HepG2 (cell line): ENCODE data around the gene SIK2. TPM values are rescaled to one million over a fixed set of nuclear protein-coding genes. Genes with fewer than 3 reads are reported as not detected.

Experiments used
- CERS6 ChIP-seq: sonication (generic); formaldehyde crosslinking; IDR thresholded peaks from 2 replicates; pipeline ENCODE4 v1.5.0; 2020; ENCODE audit warnings: missing genetic modification reagents
- ELF3 ChIP-seq: IDR thresholded peaks from 2 replicates; pipeline ENCODE4 v1.6.1; 2016; ENCODE audit warnings: missing genetic modification reagents, missing compliant biosample characterization
- KDM5A ChIP-seq: fragments of 200-600 bp; sonication (generic); IDR thresholded peaks from 2 replicates; pipeline ENCODE4 v1.7.0; 2018; ENCODE audit warnings: antibody characterized with exemption, mild to moderate bottlenecking, low read length, borderline replicate concordance
- KMT2B ChIP-seq: IDR thresholded peaks from 2 replicates; pipeline ENCODE4 v1.6.1; 2016; ENCODE audit warnings: missing genetic modification reagents, missing compliant biosample characterization
- MIXL1 ChIP-seq: IDR thresholded peaks from 2 replicates; pipeline ENCODE4 v1.6.1; 2016
- MYNN ChIP-seq: sonication (generic); formaldehyde crosslinking; IDR thresholded peaks from 2 replicates; pipeline ENCODE4 v1.4.0; 2020; ENCODE audit warnings: mild to moderate bottlenecking, low read depth, missing genetic modification reagents
- NONO ChIP-seq, 2 experiments: fragments of 450-650 bp in 1 of 2; sonication (generic) in 1 of 2; formaldehyde crosslinking in 1 of 2; IDR thresholded peaks in 1 of 2; conservative IDR thresholded peaks in 1 of 2; 2 replicates each; pipeline versions ENCODE4 v1.6.1 to v1.8.0; 2017 to 2022; ENCODE audit warnings: mild to moderate bottlenecking in 1 of 2, missing genetic modification reagents in 1 of 2, moderate library complexity in 1 of 2
- NPAS2 ChIP-seq: sonication (generic); formaldehyde crosslinking; IDR thresholded peaks from 2 replicates; pipeline ENCODE4 v1.8.0; 2022; ENCODE audit warnings: mild to moderate bottlenecking, missing genetic modification reagents, borderline replicate concordance
- PLRG1 ChIP-seq: fragments of 450-650 bp; conservative IDR thresholded peaks from 2 replicates; pipeline ENCODE4 v1.6.1; 2016
- POGZ ChIP-seq: sonication (generic); formaldehyde crosslinking; IDR thresholded peaks from 2 replicates; pipeline ENCODE4 v1.4.0; 2020; ENCODE audit warnings: mild to moderate bottlenecking, missing genetic modification reagents
- RARA ChIP-seq: IDR thresholded peaks from 2 replicates; pipeline ENCODE4 v1.6.1; 2016; ENCODE audit warnings: missing genetic modification reagents, missing compliant biosample characterization
- RCOR2 ChIP-seq: IDR thresholded peaks from 2 replicates; pipeline ENCODE4 v1.6.1; 2016; ENCODE audit warnings: missing biosample characterization, missing genetic modification reagents
- SETDB1 ChIP-seq: sonication (generic); formaldehyde crosslinking; IDR thresholded peaks from 2 replicates; pipeline ENCODE4 v1.5.1; 2020; ENCODE audit warnings: missing genetic modification reagents, mild to moderate bottlenecking, borderline replicate concordance
- THRA ChIP-seq: sonication (generic); formaldehyde crosslinking; IDR thresholded peaks from 2 replicates; pipeline ENCODE4 v1.4.0; 2020; ENCODE audit warnings: missing genetic modification reagents, borderline replicate concordance
- ZMAT3 ChIP-seq: sonication (generic); formaldehyde crosslinking; conservative IDR thresholded peaks from 2 replicates; pipeline ENCODE4 v1.7.0; 2021; ENCODE audit warnings: missing genetic modification reagents
- ZNF441 ChIP-seq: sonication (generic); formaldehyde crosslinking; IDR thresholded peaks from 2 replicates; pipeline ENCODE4 v1.7.0; 2021; ENCODE audit warnings: missing genetic modification reagents, borderline replicate concordance
- ZNF530 ChIP-seq: sonication (generic); formaldehyde crosslinking; IDR thresholded peaks from 2 replicates; pipeline ENCODE4 v1.5.0; 2020; ENCODE audit warnings: low read depth, mild to moderate bottlenecking, missing genetic modification reagents
- ZNF549 ChIP-seq: sonication (generic); formaldehyde crosslinking; IDR thresholded peaks from 2 replicates; pipeline ENCODE4 v1.5.0; 2020; ENCODE audit warnings: missing genetic modification reagents
- ZNF556 ChIP-seq: sonication (generic); formaldehyde crosslinking; IDR thresholded peaks from 2 replicates; pipeline ENCODE4 v1.4.0; 2020; ENCODE audit warnings: mild to moderate bottlenecking, missing genetic modification reagents, borderline replicate concordance
- ZNF607 ChIP-seq: sonication (generic); formaldehyde crosslinking; IDR thresholded peaks from 2 replicates; pipeline ENCODE4 v1.5.1; 2020; ENCODE audit warnings: missing genetic modification reagents, mild to moderate bottlenecking, borderline replicate concordance
- ZNF780A ChIP-seq: sonication (generic); formaldehyde crosslinking; IDR thresholded peaks from 2 replicates; pipeline ENCODE4 v1.8.0; 2022; ENCODE audit warnings: mild to moderate bottlenecking, missing genetic modification reagents, moderate library complexity
- ZNF792 ChIP-seq: IDR thresholded peaks from 2 replicates; pipeline ENCODE4 v1.6.1; 2016
- polyA plus RNA-seq, 8 experiments: library from polyadenylated mRNA; depleted of rRNA in 3 of 8; stranded (reverse) in 7 of 8; unstranded in 1 of 8; fragments of >200 nt; fragmentation: Illumina TruSeq in 4 of 8; extraction: Trizol in 4 of 8; gene quantifications; 2 replicates each; pipeline versions ENCODE4 v1.2.1 to v1.2.3, GENCODE V29; 2011 to 2016; ENCODE audit warnings: low read depth in 4 of 8, missing spikeins in 1 of 8, mixed read lengths in 1 of 8; ENCODE audit not compliant: insufficient read depth in 1 of 8
- total RNA-seq, 5 experiments: library from RNA; depleted of rRNA; stranded (reverse); fragments of >200 nt; fragmentation: Illumina TruSeq; extraction: Trizol; gene quantifications; 2 replicates each; pipeline ENCODE4 v1.2.3, GENCODE V29; 2016; ENCODE audit warnings: low read depth in 1 of 5
- TF ChIP-seq, protein P1 (sequence below): sonication (generic); formaldehyde crosslinking; IDR thresholded peaks from 2 replicates; pipeline ENCODE4 v1.8.0; 2022; ENCODE audit warnings: missing genetic modification reagents, mild to moderate bottlenecking, borderline replicate concordance
- TF ChIP-seq, protein P2 (sequence below): sonication (generic); formaldehyde crosslinking; IDR thresholded peaks from 2 replicates; pipeline ENCODE4 v1.4.0; 2020; ENCODE audit warnings: mild to moderate bottlenecking, missing genetic modification reagents

Gene SIK2
- total and polyA plus RNA-seq, 2 of the 13 experiments (the other 11 are each of a cell fraction or from before 2014, with no cell fraction given), result 8.1 to 15.4 TPM

DNA sequence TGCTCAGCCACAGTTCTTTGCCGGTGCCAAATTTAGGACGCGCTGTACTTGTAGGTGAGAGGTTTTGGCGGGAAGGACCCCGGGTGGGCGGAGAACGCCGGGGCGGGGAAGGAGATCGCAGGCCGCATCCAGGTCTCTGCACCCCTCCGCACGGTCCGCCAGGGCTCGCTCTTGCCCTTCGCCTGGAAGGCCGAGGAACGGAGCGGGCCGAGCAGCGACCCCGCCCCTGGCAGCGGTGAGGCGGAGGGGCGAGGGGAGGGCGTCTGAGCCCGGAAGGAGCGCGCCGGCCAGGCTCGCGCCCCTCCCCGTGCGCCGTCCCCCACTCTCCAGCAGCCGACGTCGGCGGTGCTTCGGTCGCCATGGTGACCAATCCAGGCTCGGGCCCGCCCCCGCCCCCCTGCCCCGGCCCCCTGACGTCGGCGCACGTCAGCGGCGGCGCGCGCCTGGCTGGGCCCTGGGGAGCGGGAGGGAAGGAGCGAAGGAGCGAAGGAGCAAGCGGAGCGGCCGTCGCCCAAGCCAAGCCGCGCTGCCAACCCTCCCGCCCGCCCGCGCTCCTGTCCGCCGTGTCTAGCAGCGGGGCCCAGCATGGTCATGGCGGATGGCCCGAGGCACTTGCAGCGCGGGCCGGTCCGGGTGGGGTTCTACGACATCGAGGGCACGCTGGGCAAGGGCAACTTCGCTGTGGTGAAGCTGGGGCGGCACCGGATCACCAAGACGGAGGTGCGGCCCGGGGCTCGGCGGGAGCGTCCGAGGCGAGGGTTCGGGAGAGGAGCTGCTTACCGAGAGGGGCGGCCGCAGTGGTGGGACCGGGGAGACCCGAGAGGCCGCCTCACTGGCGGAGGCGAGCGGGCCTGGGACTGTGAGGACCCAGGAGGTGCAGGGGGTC lies at the start of gene SIK2 (continued):
- TF ChIP-seq ZNF530 (no peak), KDM5A (peak; percentile 28; the same call in 1 of the 2 replicates), ZNF607 (peak; percentile 85), SETDB1 (CRISPR knock-in tag) (no peak), ZNF780A (CRISPR knock-in tag) (peak; percentile 18; the same call in 1 of the 2 replicates), RARA (CRISPR knock-in tag) (peak; percentile 27; the same call in 1 of the 2 replicates), KMT2B (CRISPR knock-in tag) (peak; percentile 70), ZNF792 (CRISPR knock-in tag) (peak; percentile 88; the same call in 1 of the 2 replicates), ZNF556 (CRISPR knock-in tag) (peak; percentile 55; the same call in 1 of the 2 replicates), MYNN (no peak), ZNF441 (no peak; the same call in 1 of the 2 replicates), CERS6 (CRISPR knock-in tag) (no peak), ZMAT3 (CRISPR knock-in tag) (peak; percentile 71; the same call in 1 of the 2 replicates), PLRG1 (no peak), NPAS2 (CRISPR knock-in tag) (no peak), POGZ (CRISPR knock-in tag) (peak; percentile 89), THRA (CRISPR knock-in tag) (peak; percentile 73; the same call in 1 of the 2 replicates), MIXL1 (CRISPR knock-in tag) (peak; percentile 88), ZNF549 (CRISPR knock-in tag) (no peak), NONO (IDR thresholded peaks at IDR 0.05) (no peak), NONO (CRISPR knock-in tag; conservative IDR thresholded peaks at IDR 0.05) (peak; percentile 84), RCOR2 (CRISPR knock-in tag) (no peak), ELF3 (peak; percentile 89)
- TF ChIP-seq, protein P1, sequence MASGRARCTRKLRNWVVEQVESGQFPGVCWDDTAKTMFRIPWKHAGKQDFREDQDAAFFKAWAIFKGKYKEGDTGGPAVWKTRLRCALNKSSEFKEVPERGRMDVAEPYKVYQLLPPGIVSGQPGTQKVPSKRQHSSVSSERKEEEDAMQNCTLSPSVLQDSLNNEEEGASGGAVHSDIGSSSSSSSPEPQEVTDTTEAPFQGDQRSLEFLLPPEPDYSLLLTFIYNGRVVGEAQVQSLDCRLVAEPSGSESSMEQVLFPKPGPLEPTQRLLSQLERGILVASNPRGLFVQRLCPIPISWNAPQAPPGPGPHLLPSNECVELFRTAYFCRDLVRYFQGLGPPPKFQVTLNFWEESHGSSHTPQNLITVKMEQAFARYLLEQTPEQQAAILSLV (CRISPR knock-in tag), result peak; percentile 13; the same call in 1 of the 2 replicates
- TF ChIP-seq, protein P2, sequence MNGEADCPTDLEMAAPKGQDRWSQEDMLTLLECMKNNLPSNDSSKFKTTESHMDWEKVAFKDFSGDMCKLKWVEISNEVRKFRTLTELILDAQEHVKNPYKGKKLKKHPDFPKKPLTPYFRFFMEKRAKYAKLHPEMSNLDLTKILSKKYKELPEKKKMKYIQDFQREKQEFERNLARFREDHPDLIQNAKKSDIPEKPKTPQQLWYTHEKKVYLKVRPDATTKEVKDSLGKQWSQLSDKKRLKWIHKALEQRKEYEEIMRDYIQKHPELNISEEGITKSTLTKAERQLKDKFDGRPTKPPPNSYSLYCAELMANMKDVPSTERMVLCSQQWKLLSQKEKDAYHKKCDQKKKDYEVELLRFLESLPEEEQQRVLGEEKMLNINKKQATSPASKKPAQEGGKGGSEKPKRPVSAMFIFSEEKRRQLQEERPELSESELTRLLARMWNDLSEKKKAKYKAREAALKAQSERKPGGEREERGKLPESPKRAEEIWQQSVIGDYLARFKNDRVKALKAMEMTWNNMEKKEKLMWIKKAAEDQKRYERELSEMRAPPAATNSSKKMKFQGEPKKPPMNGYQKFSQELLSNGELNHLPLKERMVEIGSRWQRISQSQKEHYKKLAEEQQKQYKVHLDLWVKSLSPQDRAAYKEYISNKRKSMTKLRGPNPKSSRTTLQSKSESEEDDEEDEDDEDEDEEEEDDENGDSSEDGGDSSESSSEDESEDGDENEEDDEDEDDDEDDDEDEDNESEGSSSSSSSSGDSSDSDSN (CRISPR knock-in tag), result peak; percentile 85; the same call in 1 of the 2 replicates
